Stimulated activated naive CD8-positive, alpha-beta T cell treated with anti-CD3 and anti-CD28 coated beads, Interleukin-15, amount 100 ng/mL, for 72 hours (primary cell): ENCODE measurements around the gene CDC37.

Experiments
- ATAC-seq: fragments of 150-1000 bp; cut with Tn5 transposase; 2 replicates; pipeline ENCODE4 v1.10.0; 2021; ENCODE audit warnings: mild to moderate bottlenecking, moderate library complexity
- DNase-seq, 2 donors: peaks; one replicate each; pipeline ENCODE4 v3.0.0; 2021 to 2022
- H3K27ac Mint-ChIP-seq, 2 donors: one replicate each; pipeline ENCODE4 v1.8.0; 2022; ENCODE audit warnings: mild to moderate bottlenecking in 2 of 2, mixed read lengths in 2 of 2, moderate library complexity in 2 of 2
- H3K27me3 Mint-ChIP-seq: one replicate; pipeline ENCODE4 v1.8.0; 2022; ENCODE audit warnings: mixed read lengths
- H3K4me1 Mint-ChIP-seq: one replicate; pipeline ENCODE4 v1.8.0; 2022; ENCODE audit warnings: mild to moderate bottlenecking, mixed read lengths
- H3K4me3 Mint-ChIP-seq, 2 donors: one replicate each; pipeline ENCODE4 v1.8.0; 2022; ENCODE audit warnings: mild to moderate bottlenecking in 2 of 2, mixed read lengths in 2 of 2, moderate library complexity in 1 of 2
- H3K9me3 Mint-ChIP-seq, 2 donors: one replicate each; pipeline ENCODE4 v1.8.0; 2022; ENCODE audit warnings: mixed read lengths in 2 of 2

Gene CDC37

DNA sequence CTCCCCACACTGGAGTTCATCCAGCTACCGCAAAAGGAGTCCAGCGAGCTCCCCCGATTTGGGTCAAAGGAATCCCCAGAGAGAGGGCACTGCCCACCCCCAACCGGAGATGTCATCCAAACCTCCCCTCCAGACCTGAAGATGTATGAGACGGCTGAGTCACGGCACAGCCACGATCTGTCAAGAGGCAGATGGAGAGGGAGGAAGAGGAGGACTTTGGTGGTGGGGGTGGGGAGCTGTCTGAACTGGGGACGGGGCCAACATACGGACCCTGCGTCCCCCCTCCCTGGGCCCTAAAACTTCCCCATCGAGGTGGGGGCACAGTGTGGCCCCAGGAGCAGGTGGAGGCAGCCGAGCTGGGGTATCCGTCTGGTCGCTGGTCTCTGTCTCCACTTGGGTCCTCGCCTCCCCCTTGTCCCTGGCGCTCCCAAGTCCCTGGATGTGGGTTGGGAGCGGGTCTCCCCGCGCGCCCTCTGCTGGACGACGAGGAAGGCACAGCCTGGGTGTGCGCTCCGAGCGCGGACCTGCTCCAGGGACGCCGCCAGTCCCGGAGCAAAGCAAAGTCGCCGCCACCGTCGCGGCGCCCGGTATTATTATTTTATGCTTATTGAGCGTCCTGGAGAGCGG lies 20.8 kb upstream of the CDC37 start:
- peaks cover 23% of the 10 kb centered on the region for H3K27me3 Mint-ChIP-seq
- DNase-seq = peak; percentile 72 to 77

DNA sequence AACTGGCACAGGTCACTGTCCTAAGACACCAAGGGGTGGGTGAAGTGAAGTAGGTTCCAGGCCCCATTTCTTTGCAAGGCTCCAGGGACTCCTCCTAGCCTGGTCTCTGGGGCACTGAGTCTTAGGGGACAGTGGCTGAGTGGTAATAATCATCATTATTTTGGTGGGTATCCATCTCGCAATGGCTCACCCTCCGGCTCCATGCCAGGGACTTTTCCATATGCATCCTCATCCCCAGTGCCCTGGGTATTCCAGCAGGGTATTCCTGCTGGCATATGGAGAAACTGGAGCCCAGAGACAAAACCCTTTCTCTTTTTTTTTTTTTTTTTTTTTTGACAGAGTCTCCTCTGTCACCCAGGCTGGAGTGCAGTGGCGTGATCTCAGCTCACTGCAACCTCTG lies 19.5 kb upstream of the CDC37 start:
- no peak for ATAC-seq
- no peak for DNase-seq
- Mint-ChIP-seq H3K4me3 (peak overlapping the region in 1 of 2 donors; percentile 91), H3K27me3 (peaks cover 27% of the 10 kb centered on the region), H3K4me1 (peaks cover 90% of the 10 kb centered on the region), H3K9me3 (no peaks in the 10 kb centered on the region), H3K27ac (no peak overlapping the region)

More for the DNA sequence above, 20.8 kb upstream of the CDC37 start:
- H3K9me3 Mint-ChIP-seq = no peaks in the 10 kb centered on the region
- ATAC-seq = peak; percentile 35
- H3K4me1 Mint-ChIP-seq = peaks cover 92% of the 10 kb centered on the region
- H3K4me3 Mint-ChIP-seq = peak overlapping the region; percentile 80 to 83
- peak overlapping the region in 1 of 2 donors; percentile 89 for H3K27ac Mint-ChIP-seq

DNA sequence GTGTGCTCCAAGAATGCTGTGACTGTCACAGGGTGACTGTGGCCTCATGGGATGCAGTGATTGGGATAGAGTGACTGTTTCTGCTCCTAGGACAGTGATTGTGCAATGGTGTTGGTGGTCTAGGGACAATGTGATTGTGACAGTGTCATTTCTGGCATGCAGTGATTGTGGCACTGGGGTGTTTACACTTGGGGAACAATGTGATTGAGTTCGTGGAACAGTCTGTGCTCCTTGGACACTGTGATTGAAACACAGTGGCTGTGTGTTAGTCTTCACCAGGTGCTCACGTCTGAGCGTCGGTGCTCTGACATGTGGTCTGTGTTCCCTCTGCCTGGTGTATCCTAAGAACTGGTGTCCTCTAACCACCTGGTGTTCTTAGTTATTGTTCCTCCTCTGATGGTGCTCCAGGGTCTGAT lies 18.7 kb upstream of the CDC37 start:
- Mint-ChIP-seq H3K4me1 (peaks cover 90% of the 10 kb centered on the region), H3K9me3 (no peaks in the 10 kb centered on the region), H3K27ac (no peak overlapping the region), H3K27me3 (peaks cover 35% of the 10 kb centered on the region), H3K4me3 (peak overlapping the region; percentile 71 to 91)
- DNase-seq (no peak), ATAC-seq (no peak)

DNA sequence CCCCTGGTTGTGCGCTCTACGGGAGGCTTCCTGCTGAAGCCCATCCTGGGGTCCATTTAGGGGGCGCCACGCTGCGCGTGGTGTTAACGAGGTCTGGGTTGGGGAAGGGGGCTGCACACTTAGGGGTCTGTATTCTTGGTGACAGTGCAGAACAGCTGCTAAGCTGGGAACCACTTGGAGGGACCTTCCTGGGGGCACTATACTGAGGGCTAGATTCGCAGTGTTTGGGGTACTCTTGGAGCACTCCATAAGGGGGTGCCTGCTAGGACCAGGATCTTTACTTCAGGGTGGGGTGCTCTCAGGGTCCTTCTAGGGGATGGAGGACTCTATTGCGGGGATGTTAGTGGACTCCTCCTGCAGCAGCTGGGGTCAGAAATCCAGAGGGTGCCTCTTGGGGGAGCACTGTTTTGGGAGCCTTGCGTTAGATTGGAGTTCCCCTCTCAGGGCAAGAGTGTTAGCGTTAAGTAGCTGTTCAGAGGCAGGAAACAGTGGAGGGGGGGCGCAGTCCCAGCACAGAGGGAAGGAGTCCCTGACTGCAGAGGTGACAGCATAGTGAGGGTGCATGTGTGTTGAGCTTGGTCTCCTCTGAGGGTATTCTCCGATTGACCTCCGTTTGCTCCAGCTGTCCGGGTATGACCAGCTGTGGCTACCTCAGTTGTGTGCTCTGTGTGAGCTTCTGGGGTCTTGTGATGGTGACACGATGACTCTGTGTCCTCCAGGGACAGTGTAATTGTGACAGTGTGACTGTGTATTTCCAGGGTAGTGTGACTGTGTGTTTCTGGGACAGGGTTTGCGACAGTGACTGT lies 18.1 kb upstream of the CDC37 start:
- peaks cover 90% of the 10 kb centered on the region for H3K4me1 Mint-ChIP-seq
- H3K27ac Mint-ChIP-seq = peak overlapping the region in 1 of 2 donors; percentile 93

DNA sequence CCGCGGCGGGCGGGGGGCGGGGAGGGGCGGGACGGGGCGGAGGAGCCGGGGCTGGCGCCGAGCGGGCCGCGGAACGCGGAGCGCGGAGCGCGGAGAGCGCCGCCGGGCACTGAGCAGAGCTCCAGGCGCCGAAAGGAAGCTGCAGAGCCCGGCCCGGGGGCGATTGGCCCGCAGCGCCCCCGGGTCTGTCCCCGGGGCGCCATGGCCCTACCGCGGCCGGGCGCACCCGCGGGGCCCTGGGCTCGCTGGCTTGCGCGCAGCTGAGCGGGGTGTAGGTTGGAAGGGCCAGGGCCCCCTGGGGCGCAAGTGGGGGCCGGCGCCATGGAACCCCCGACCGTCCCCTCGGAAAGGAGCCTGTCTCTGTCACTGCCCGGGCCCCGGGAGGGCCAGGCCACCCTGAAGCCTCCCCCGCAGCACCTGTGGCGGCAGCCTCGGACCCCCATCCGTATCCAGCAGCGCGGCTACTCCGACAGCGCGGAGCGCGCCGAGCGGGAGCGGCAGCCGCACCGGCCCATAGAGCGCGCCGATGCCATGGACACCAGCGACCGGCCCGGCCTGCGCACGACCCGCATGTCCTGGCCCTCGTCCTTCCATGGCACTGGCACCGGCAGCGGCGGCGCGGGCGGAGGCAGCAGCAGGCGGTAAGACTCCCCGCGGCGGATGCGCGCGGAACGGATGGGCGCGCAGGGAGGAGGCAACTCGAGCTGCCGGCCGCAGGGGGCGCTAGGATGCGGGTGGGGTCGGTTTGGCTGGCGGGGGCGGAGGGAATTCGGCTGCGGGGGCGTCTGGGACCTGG lies 17.3 kb upstream of the CDC37 start, which contains the start of gene PDE4A:
Gene PDE4A (plus strand): TSS at position 95 of the 796 bp plus-strand sequence. CDS start 227 bp downstream, at position 322.
- H3K27ac Mint-ChIP-seq = peak within 1 kb of the TSS; percentile 26 to 74
- peaks cover 90% of the 10 kb centered on the region for H3K4me1 Mint-ChIP-seq
- ATAC-seq (no peak), DNase-seq (peak; percentile 80 to 83)
- H3K4me3 Mint-ChIP-seq = peak within 1 kb of the TSS; percentile 89 to 91
- H3K27me3 Mint-ChIP-seq = peaks cover 43% of the 10 kb centered on the region
- no peaks in the 10 kb centered on the region for H3K9me3 Mint-ChIP-seq

More for the DNA sequence above, 18.1 kb upstream of the CDC37 start:
- H3K4me3 Mint-ChIP-seq = peak overlapping the region; percentile 71 to 91
- ATAC-seq (no peak), DNase-seq (peak in 1 of 2 donors; percentile 60)
- peaks cover 41% of the 10 kb centered on the region for H3K27me3 Mint-ChIP-seq
- H3K9me3 Mint-ChIP-seq = no peaks in the 10 kb centered on the region

- DNase-seq (peak; percentile 70 to 79), ATAC-seq (peak; percentile 46)
- H3K27me3 Mint-ChIP-seq = peaks cover 43% of the 10 kb centered on the region
- H3K4me1 Mint-ChIP-seq = peaks cover 90% of the 10 kb centered on the region
- H3K9me3 Mint-ChIP-seq = no peaks in the 10 kb centered on the region
- peak overlapping the region; percentile 26 to 74 for H3K27ac Mint-ChIP-seq
- H3K4me3 Mint-ChIP-seq = peak overlapping the region; percentile 86 to 89
These were observed 16.5 kb upstream of the CDC37 start for GRCh38 chr19:10419646-10420443.

- no peaks in the 10 kb centered on the region for H3K9me3 Mint-ChIP-seq
- DNase-seq (no peak), ATAC-seq (no peak)
- H3K4me1 Mint-ChIP-seq = peaks cover 83% of the 10 kb centered on the region
- peaks cover 43% of the 10 kb centered on the region for H3K27me3 Mint-ChIP-seq
- peak overlapping the region; percentile 86 to 89 for H3K4me3 Mint-ChIP-seq
- peak overlapping the region in 1 of 2 donors; percentile 74 for H3K27ac Mint-ChIP-seq
These were observed 15.9 kb upstream of the CDC37 start for GRCh38 chr19:10419200-10419645.

- H3K4me3 Mint-ChIP-seq = peak overlapping the region; percentile 73 to 86
- DNase-seq (no peak), ATAC-seq (no peak)
- H3K27me3 Mint-ChIP-seq = peaks cover 43% of the 10 kb centered on the region
- peak overlapping the region in 1 of 2 donors; percentile 81 for H3K27ac Mint-ChIP-seq
- peaks cover 82% of the 10 kb centered on the region for H3K4me1 Mint-ChIP-seq
- H3K9me3 Mint-ChIP-seq = no peaks in the 10 kb centered on the region
These were observed 15.3 kb upstream of the CDC37 start for GRCh38 chr19:10418485-10419199.

DNA sequence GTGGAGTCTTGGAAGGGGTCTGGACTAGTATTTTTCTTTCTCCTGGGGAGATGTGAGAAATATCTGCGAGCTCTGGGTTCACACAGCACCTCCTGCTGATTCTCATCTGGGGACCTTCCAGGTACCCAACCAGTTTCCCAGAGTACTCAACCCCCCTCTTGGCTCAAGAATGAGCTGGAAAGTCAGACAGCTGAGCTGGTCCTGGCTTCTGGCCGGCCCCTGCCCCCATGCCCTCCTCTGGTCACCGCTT lies 14.8 kb upstream of the CDC37 start:
- H3K27me3 Mint-ChIP-seq = peaks cover 43% of the 10 kb centered on the region
- ATAC-seq = no peak

GRCh38 chr19:10417541-10418234 lies 14.3 kb upstream of the CDC37 start:
- H3K4me3 Mint-ChIP-seq = peak overlapping the region; percentile 73 to 86
- peaks cover 43% of the 10 kb centered on the region for H3K27me3 Mint-ChIP-seq
- DNase-seq (no peak), ATAC-seq (no peak)
- H3K27ac Mint-ChIP-seq = no peak overlapping the region
- H3K4me1 Mint-ChIP-seq = peaks cover 82% of the 10 kb centered on the region
- no peaks in the 10 kb centered on the region for H3K9me3 Mint-ChIP-seq

More for the DNA sequence above, 14.8 kb upstream of the CDC37 start:
- peaks cover 82% of the 10 kb centered on the region for H3K4me1 Mint-ChIP-seq
- peak overlapping the region; percentile 73 to 86 for H3K4me3 Mint-ChIP-seq
- H3K9me3 Mint-ChIP-seq = no peaks in the 10 kb centered on the region
- H3K27ac Mint-ChIP-seq = peak overlapping the region in 1 of 2 donors; percentile 81
- no peak for DNase-seq

- peaks cover 32% of the 10 kb centered on the region for H3K27me3 Mint-ChIP-seq
- ATAC-seq = peak; percentile 69
- H3K4me1 Mint-ChIP-seq = peaks cover 80% of the 10 kb centered on the region
- H3K27ac Mint-ChIP-seq = peak overlapping the region; percentile 14 to 95
- H3K4me3 Mint-ChIP-seq = peak overlapping the region; percentile 69 to 76
- peak; percentile 95 to 98 for DNase-seq
- H3K9me3 Mint-ChIP-seq = no peaks in the 10 kb centered on the region
These were observed 13.3 kb upstream of the CDC37 start for GRCh38 chr19:10416380-10417257.

- peak overlapping the region; percentile 69 to 76 for H3K4me3 Mint-ChIP-seq
- peaks cover 80% of the 10 kb centered on the region for H3K4me1 Mint-ChIP-seq
- ATAC-seq = no peak
- H3K9me3 Mint-ChIP-seq = no peaks in the 10 kb centered on the region
- peak overlapping the region in 1 of 2 donors; percentile 95 for H3K27ac Mint-ChIP-seq
- no peak for DNase-seq
- H3K27me3 Mint-ChIP-seq = peaks cover 26% of the 10 kb centered on the region
These were observed 12.7 kb upstream of the CDC37 start for GRCh38 chr19:10416083-10416379.

DNA sequence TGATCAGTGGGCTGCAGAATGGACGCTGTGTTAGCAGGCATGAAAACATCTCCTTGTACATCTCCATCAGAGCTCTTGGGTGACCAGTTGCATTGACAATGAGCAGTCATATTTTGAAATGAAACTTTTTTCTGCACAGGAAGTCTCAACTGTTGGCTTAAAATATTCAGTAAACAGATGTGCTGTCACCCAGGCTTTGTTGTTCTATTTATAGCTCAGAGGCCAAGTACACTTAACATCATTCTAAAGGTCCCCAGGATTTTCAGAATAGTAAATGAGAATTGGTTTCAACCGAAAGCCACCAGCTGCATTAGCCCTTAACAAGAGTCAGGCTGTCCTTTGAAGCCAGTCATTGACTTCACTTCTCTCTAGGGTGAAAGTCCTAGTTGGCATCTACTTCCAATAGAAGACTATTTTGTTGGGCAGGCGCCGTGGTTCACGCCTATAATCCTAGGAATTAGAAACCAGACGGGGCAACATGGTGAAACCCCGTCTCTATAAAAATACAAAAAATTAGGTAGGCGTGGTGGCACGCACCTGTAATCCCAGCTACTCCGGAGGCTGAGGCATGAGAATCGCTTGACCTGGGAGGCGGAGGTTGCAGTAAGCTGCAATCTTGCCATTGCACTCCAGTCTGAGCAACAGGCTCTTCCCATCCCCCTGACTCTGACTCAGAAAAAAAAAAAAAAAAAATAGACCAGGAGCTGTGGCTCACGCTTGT lies 9.1 kb upstream of the CDC37 start:
- ATAC-seq (peak; percentile 50), DNase-seq (peak in 1 of 2 donors; percentile 40)
- Mint-ChIP-seq H3K9me3 (no peaks in the 10 kb centered on the region), H3K4me3 (peak overlapping the region; percentile 19 to 49), H3K27me3 (peaks cover 11% of the 10 kb centered on the region), H3K27ac (peak overlapping the region; percentile 9 to 91), H3K4me1 (peaks cover 89% of the 10 kb centered on the region)
